PC-3 (cell line): ENCODE data around the gene MYO16. TPM values are rescaled to one million over a fixed set of nuclear protein-coding genes. Genes with fewer than 3 reads are reported as not detected.

Source experiments
- ATAC-seq: fragments of 200-7000 bp; cut with Tn5 transposase; 2 replicates; pipeline ENCODE4 v1.9.1; 2020; ENCODE audit warnings: mild to moderate bottlenecking, moderate library complexity
- BruUV-seq: library from RNA; stranded (reverse); fragments of 400-500 nt; replicated peaks from 2 replicates; lab custom pipeline; 2021; lab: Mats Ljungman, UMichigan
- CTCF ChIA-PET: fragments of 300-600 bp; sonication (Branson Sonifier 250); formaldehyde crosslinking; loops from one replicate; lab custom pipeline; 2022; ENCODE audit warnings: antibody characterized with exemption; lab: Charles Lee
- POLR2A ChIA-PET: fragments of 300-600 bp; sonication (Branson Sonifier 250); formaldehyde crosslinking; loops from one replicate; lab custom pipeline; 2022; ENCODE audit warnings: antibody characterized with exemption; ENCODE audit not compliant: unreplicated experiment; lab: Charles Lee
- DNase-seq: peaks from one replicate; pipeline ENCODE4 v3.0.0-alpha.2; 2015
- H2AFZ ChIP-seq: fragments of 300-600 bp; sonication (generic); 2 replicates; pipeline ENCODE4 v1.6.0; 2016; ENCODE audit warnings: antibody characterized with exemption, low read length
- H3F3A ChIP-seq: fragments of 300-600 bp; sonication (generic); one replicate; pipeline ENCODE4 v1.6.0; 2017; ENCODE audit warnings: antibody characterized with exemption, low read length, control low read depth, mild to moderate bottlenecking; ENCODE audit not compliant: unreplicated experiment
- H3K27ac ChIP-seq: fragments of 300-600 bp; sonication (generic); 2 replicates; pipeline ENCODE4 v1.5.1; 2016; ENCODE audit warnings: mild to moderate bottlenecking, low read length
- H3K27me3 ChIP-seq: fragments of 300-600 bp; sonication (generic); 2 replicates; pipeline ENCODE4 v1.6.1; 2016; ENCODE audit warnings: low read length, mixed read lengths
- H3K36me3 ChIP-seq: fragments of 300-600 bp; sonication (generic); 2 replicates; pipeline ENCODE4 v1.6.1; 2016; ENCODE audit warnings: low read depth, mixed run types, low read length, mixed read lengths
- H3K4me1 ChIP-seq: fragments of 300-600 bp; sonication (generic); 2 replicates; pipeline ENCODE4 v1.5.1; 2016; ENCODE audit warnings: low read length; ENCODE audit not compliant: insufficient read depth
- H3K4me2 ChIP-seq: fragments of 300-600 bp; sonication (generic); 2 replicates; pipeline ENCODE4 v1.6.0; 2016; ENCODE audit warnings: low read length
- H3K4me3 ChIP-seq: fragments of 300-600 bp; sonication (generic); 2 replicates; pipeline ENCODE4 v1.5.1; 2016; ENCODE audit warnings: mild to moderate bottlenecking, low read length, mixed read lengths
- H3K79me2 ChIP-seq: fragments of 300-600 bp; sonication (generic); 2 replicates; pipeline ENCODE4 v1.6.1; 2017; ENCODE audit warnings: low read length, mixed read lengths
- H3K9ac ChIP-seq: fragments of 300-600 bp; sonication (generic); 2 replicates; pipeline ENCODE4 v1.6.0; 2016; ENCODE audit warnings: mild to moderate bottlenecking, low read length
- H3K9me2 ChIP-seq: fragments of 300-600 bp; sonication (generic); replicated peaks from 2 replicates; pipeline ENCODE4 v1.6.1; 2016; ENCODE audit warnings: mixed run types, low read length, mixed read lengths
- H3K9me3 ChIP-seq: fragments of 300-600 bp; sonication (generic); 2 replicates; pipeline ENCODE4 v1.6.1; 2016; ENCODE audit warnings: low read length, mixed read lengths
- H4K20me1 ChIP-seq: fragments of 300-600 bp; sonication (generic); 2 replicates; pipeline ENCODE4 v1.6.1; 2016; ENCODE audit warnings: low read length, mixed read lengths
- CTCF ChIP-seq: fragments of 300-600 bp; sonication (generic); conservative IDR thresholded peaks from 2 replicates; pipeline ENCODE4 v1.5.1; 2017; ENCODE audit warnings: antibody characterized with exemption, low read depth, mild to moderate bottlenecking, low read length
- EZH2 ChIP-seq: fragments of 300-600 bp; sonication (generic); IDR thresholded peaks from one replicate; pipeline ENCODE4 v1.6.1; 2017; ENCODE audit warnings: antibody characterized with exemption, mild to moderate bottlenecking, low read length; ENCODE audit not compliant: unreplicated experiment
- EZH2phosphoT487 ChIP-seq: fragments of 300-600 bp; sonication (generic); IDR thresholded peaks from 2 replicates; pipeline ENCODE4 v1.6.1; 2018; ENCODE audit warnings: mild to moderate bottlenecking, antibody characterized with exemption, low read length, borderline replicate concordance
- intact Hi-C: fragments of 100-400 bp; cut with micrococcal nuclease; formaldehyde crosslinking; loops from 2 replicates; pipeline ENCODE4 v1.9.0; 2023
- total RNA-seq: library from RNA; depleted of rRNA; stranded (reverse); fragments of >200 nt; gene quantifications from 2 replicates; pipeline ENCODE4 v1.2.3, GENCODE V29; 2014

The MYO16 gene
- total RNA-seq, 1 experiment from 2014 or later = not detected

- Histone ChIP-seq H3K27me3 (no peaks in the 10 kb centered on the region), H3K9me2 (no peaks in the 10 kb centered on the region), H3K27ac (no peak overlapping the region), H3K4me2 (no peak overlapping the region), H3K4me1 (no peaks in the 10 kb centered on the region), H3K4me3 (no peak overlapping the region), H3K9me3 (no peaks in the 10 kb centered on the region), H2AFZ (no peak overlapping the region), H3K79me2 (no peaks in the 10 kb centered on the region), H3F3A (no peaks in the 10 kb centered on the region), H3K9ac (no peak overlapping the region), H3K36me3 (no peaks in the 10 kb centered on the region), H4K20me1 (no peaks in the 10 kb centered on the region)
- TF ChIP-seq EZH2 (no peak), EZH2phosphoT487 (no peak), CTCF (no peak)
- intact Hi-C loops = no loop called here
- no TSS peak for BruUV-seq
- DNase-seq = no peak
- ChIA-PET POLR2A (no interaction called here), CTCF (no interaction called here)
- ATAC-seq = no peak
Observed at GRCh38 chr13:108606424-108606823, 23.0 kb upstream of the MYO16 start.

- POLR2A ChIA-PET = no interaction called here
- no peaks in the 10 kb centered on the region for H3K9me2 ChIP-seq
- H3K27me3 ChIP-seq = no peaks in the 10 kb centered on the region
- H3K4me2 ChIP-seq = no peak overlapping the region
- BruUV-seq = no TSS peak
- H3K4me1 ChIP-seq = no peaks in the 10 kb centered on the region
- DNase-seq (peak; percentile 57), ATAC-seq (no peak)
- no peaks in the 10 kb centered on the region for H3K9me3 ChIP-seq
- H3K27ac ChIP-seq = no peak overlapping the region
- H3K4me3 ChIP-seq = no peak overlapping the region
- CTCF ChIA-PET = interaction anchor here (0.5 to 1.0 kb wide), 3 partner anchors 60 to 1522 kb away, joined by 3 to 9 read pairs (median 3); no protein-coding TSS in a partner anchor
- no peaks in the 10 kb centered on the region for H3K79me2 ChIP-seq
- no peaks in the 10 kb centered on the region for H3F3A ChIP-seq
- no peak overlapping the region for H3K9ac ChIP-seq
- H3K36me3 ChIP-seq = no peaks in the 10 kb centered on the region
- peak; percentile 47 for TF ChIP-seq CTCF
- TF ChIP-seq EZH2 = no peak
- H4K20me1 ChIP-seq = no peaks in the 10 kb centered on the region
- no peak overlapping the region for H2AFZ ChIP-seq
- intact Hi-C loops = loop anchor here (1.0 kb wide), 1 partner anchor 286 kb away; no protein-coding TSS in a partner anchor
Observed at GRCh38 chr13:108609353-108609752, 20.1 kb upstream of the MYO16 start.

- H3K27me3 ChIP-seq = no peaks in the 10 kb centered on the region
- no peak for ATAC-seq
- H3K4me2 ChIP-seq = no peak overlapping the region
- no peaks in the 10 kb centered on the region for H3F3A ChIP-seq
- ChIA-PET CTCF (no interaction called here), POLR2A (no interaction called here)
- H3K9me2 ChIP-seq = no peaks in the 10 kb centered on the region
- TF ChIP-seq EZH2 = no peak
- no peak for TF ChIP-seq CTCF
- TF ChIP-seq EZH2phosphoT487 = no peak
- H2AFZ ChIP-seq = no peak overlapping the region
- H3K4me3 ChIP-seq = no peak overlapping the region
- H3K27ac ChIP-seq = no peak overlapping the region
- no peaks in the 10 kb centered on the region for H3K9me3 ChIP-seq
- no peaks in the 10 kb centered on the region for H3K4me1 ChIP-seq
- no peaks in the 10 kb centered on the region for H3K79me2 ChIP-seq
- no TSS peak for BruUV-seq
- DNase-seq = no peak
- no peak overlapping the region for H3K9ac ChIP-seq
- no peaks in the 10 kb centered on the region for H3K36me3 ChIP-seq
- H4K20me1 ChIP-seq = no peaks in the 10 kb centered on the region
- intact Hi-C loops = no loop called here
Observed at GRCh38 chr13:108610507-108610906, 18.9 kb upstream of the MYO16 start.
